HPDE6-E6E7 (cell line): Measurements from ENCODE around the gene KCNK17.

Source experiments
- DNase-seq: peaks from one replicate; pipeline ENCODE4 v3.0.0; 2011; ENCODE audit warnings: missing footprints; ENCODE audit errors: extremely low spot score

Gene KCNK17

GRCh38 chr6:39268721-39269120 lies 45.5 kb downstream of the KCNK17 start:
- no peak for DNase-seq

- no peak for DNase-seq
These were observed 46.0 kb downstream of the KCNK17 start for GRCh38 chr6:39268171-39268570.

DNA sequence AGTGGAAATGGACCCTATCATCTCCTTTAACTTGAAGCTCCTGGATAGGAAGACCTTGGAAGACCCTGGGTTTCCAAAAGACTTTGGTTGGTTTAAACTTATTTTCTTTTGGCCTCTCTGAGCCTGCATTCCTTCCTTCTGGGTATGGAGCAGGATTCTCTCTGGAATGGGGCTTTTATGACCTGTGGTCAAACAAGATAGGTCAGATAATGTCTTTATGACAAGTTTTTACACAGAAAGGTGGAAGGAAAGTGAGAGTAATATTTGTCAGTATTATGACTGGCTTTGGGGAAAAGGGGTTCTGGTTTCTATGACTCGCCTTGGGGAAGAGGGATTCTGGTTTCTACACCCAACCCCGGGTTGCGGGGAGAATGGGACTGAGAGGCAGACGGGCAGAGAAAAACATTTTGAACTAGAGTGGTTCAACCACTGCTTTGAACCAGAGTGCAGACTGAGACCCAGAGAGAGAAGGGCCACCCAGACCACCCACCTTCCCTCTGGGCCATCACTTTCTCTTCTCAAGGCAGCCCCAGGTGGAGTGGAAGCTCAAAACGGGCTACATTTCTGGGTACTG lies 47.4 kb downstream of the KCNK17 start:
- DNase-seq = no peak

GRCh38 chr6:39266375-39266774 lies 47.8 kb downstream of the KCNK17 start:
- no peak for DNase-seq

GRCh38 chr6:39263303-39264037 lies 50.7 kb downstream of the KCNK17 start:
- DNase-seq = no peak

- DNase-seq = no peak
These were observed 52.5 kb downstream of the KCNK17 start for GRCh38 chr6:39261751-39262150.

GRCh38 chr6:39260953-39261352 lies 53.3 kb downstream of the KCNK17 start:
- DNase-seq = no peak

GRCh38 chr6:39260456-39260855 lies 53.8 kb downstream of the KCNK17 start:
- DNase-seq = no peak

GRCh38 chr6:39256294-39256940 lies 57.8 kb downstream of the KCNK17 start:
- no peak for DNase-seq

GRCh38 chr6:39254999-39255535 lies 59.2 kb downstream of the KCNK17 start:
- DNase-seq = no peak

DNA sequence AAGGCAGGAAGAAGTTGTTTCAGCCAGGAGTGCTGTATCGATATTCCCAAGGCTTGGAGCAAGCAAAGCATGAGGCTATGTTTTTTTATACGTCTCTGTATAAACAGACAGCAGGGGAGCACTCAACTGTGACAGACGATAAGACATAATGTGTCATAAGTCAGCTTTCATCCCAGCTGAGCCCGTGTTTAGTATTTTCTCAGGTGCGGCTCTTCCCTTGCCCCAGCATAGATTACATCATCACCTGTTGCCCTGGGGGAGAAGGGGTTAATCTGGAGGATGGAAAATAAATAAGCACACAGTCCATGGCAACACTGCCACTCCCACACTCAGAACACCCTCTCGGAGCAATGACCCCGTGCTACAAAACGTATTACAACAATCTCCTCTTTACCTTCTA lies 62.8 kb downstream of the KCNK17 start:
- DNase-seq = no peak

DNA sequence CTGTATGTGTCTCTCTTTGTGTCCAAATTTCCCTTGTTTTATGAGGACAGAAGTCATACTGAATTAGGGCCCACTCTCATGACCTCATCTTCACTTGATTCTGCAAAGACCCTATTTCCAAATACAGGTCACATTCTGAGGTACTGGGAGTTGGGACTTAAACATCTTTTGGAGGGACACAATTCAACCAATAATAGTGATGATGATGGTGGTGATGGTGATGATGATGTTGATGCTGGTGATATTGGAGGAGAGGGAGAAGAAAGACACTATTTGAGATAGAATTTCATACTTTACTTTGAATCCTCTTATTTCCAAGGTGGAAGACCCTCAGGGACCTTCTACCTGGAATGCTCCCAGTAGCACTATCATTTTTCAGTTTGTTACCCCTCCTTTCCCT lies 63.7 kb downstream of the KCNK17 start:
- no peak for DNase-seq

DNA sequence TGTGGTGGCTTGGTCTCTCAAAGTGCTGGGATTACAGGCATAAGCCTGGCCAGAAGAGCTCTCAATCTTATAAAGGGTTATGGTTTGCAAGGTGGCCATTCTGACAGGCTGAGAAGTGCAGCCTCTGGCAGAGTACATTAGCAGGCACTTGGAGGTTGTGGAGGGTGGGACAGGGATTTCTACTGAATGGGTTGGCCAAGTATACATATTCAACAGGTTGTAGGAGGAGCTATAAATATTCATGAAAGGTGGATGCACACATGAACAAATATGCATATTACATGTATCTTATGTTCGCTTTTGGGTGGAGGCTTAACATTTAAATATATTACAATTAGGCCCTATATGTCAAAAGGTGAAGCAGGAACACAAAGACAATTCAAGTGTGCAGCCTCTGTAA lies 64.9 kb downstream of the KCNK17 start:
- DNase-seq = no peak
